Common myeloid progenitor, CD34-positive (primary cell): ENCODE data around the gene NRG3.

Source experiments
- CTCF ChIA-PET: fragments of 350-600 bp; sonication (Branson Sonifier 250); formaldehyde crosslinking; loops from one replicate; lab custom pipeline; 2021; ENCODE audit warnings: antibody characterized with exemption; lab: Charles Lee
- POLR2A ChIA-PET: fragments of 350-600 bp; sonication (Branson Sonifier 250); formaldehyde crosslinking; loops from one replicate; lab custom pipeline; 2021; ENCODE audit warnings: antibody characterized with exemption; lab: Charles Lee
- DNase-seq, 3 donors: peaks; one replicate each; pipeline versions ENCODE4 v3.0.0 to v3.0.0-alpha.2; 2013
- H3K27ac ChIP-seq, 2 experiments: 1 replicate in 1 of 2; 2 replicates in 1 of 2; pipeline ENCODE4 v1.7.0; 2013; ENCODE audit warnings: inconsistent platforms in 2 of 2, low read length in 2 of 2, mild to moderate bottlenecking in 2 of 2, low read depth in 1 of 2, moderate library complexity in 1 of 2; ENCODE audit not compliant: severe bottlenecking in 2 of 2, insufficient read depth in 1 of 2, poor library complexity in 1 of 2
- H3K27me3 ChIP-seq, 5 experiments: replicated peaks in 2 of 5; 1 replicate in 3 of 5; 2 replicates in 2 of 5; pipeline versions ENCODE4 v1.6.1 to v1.7.0; 2013; ENCODE audit warnings: low read length in 4 of 5, mild to moderate bottlenecking in 2 of 5, moderate library complexity in 2 of 5, inconsistent platforms in 1 of 5; ENCODE audit not compliant: insufficient read depth in 5 of 5, control insufficient read depth in 4 of 5
- H3K36me3 ChIP-seq, 4 experiments: 1 replicate in 2 of 4; 2 replicates in 2 of 4; pipeline versions ENCODE4 v1.6.1 to v1.7.0; 2013; ENCODE audit warnings: low read length in 3 of 4, control low read depth in 1 of 4, mild to moderate bottlenecking in 1 of 4; ENCODE audit not compliant: control insufficient read depth in 4 of 4, insufficient read depth in 4 of 4
- H3K4me1 ChIP-seq, 4 experiments: 1 replicate in 3 of 4; 2 replicates in 1 of 4; pipeline versions ENCODE4 v1.6.1 to v1.7.1; 2013; ENCODE audit warnings: low read length in 3 of 4, mild to moderate bottlenecking in 3 of 4, control low read depth in 1 of 4, inconsistent platforms in 1 of 4, moderate library complexity in 1 of 4; ENCODE audit not compliant: control insufficient read depth in 4 of 4, insufficient read depth in 4 of 4; ENCODE audit errors: control extremely low read depth in 1 of 4
- H3K4me3 ChIP-seq, 7 experiments: 1 replicate in 4 of 7; 2 replicates in 3 of 7; pipeline versions ENCODE4 v1.5.1 to v1.7.0; 2013; ENCODE audit warnings: mild to moderate bottlenecking in 7 of 7, low read length in 6 of 7, moderate library complexity in 6 of 7, inconsistent platforms in 2 of 7, low read depth in 2 of 7, control low read depth in 1 of 7; ENCODE audit not compliant: insufficient read depth in 4 of 7, control insufficient read depth in 1 of 7; ENCODE audit errors: extremely low read depth in 1 of 7
- H3K9me3 ChIP-seq, 5 experiments: 1 replicate in 4 of 5; 2 replicates in 1 of 5; pipeline versions ENCODE4 v1.6.1 to v1.7.1; 2013; ENCODE audit warnings: low read length in 4 of 5, mild to moderate bottlenecking in 2 of 5, inconsistent platforms in 1 of 5, low read depth in 1 of 5, moderate library complexity in 1 of 5; ENCODE audit not compliant: control insufficient read depth in 4 of 5, insufficient read depth in 2 of 5; ENCODE audit errors: control extremely low read depth in 1 of 5
- WGBS: methylation state at CpG from one replicate; pipeline ENCODE4 v1.1.5; 2013; ENCODE audit not compliant: insufficient coverage; 5-methylcytosine and 5-hydroxymethylcytosine counted together

The NRG3 gene

GRCh38 chr10:82267960-82268359 is 393.0 kb downstream of the NRG3 start:
- no peaks in the 10 kb centered on the region for H3K4me1 ChIP-seq
- WGBS, result no CpG with 5 or more reads among the region's 2 CpGs
- CTCF ChIA-PET, result no interaction called here
- no peaks in the 10 kb centered on the region for H3K27me3 ChIP-seq
- no peaks in the 10 kb centered on the region for H3K9me3 ChIP-seq
- no peak overlapping the region for H3K27ac ChIP-seq
- no peak for DNase-seq
- POLR2A ChIA-PET, result no interaction called here
- H3K36me3 ChIP-seq, result no peaks in the 10 kb centered on the region
- no peak overlapping the region for H3K4me3 ChIP-seq

GRCh38 chr10:82277591-82277990 is 402.6 kb downstream of the NRG3 start:
- Histone ChIP-seq H3K27me3 (no peaks in the 10 kb centered on the region), H3K36me3 (no peaks in the 10 kb centered on the region), H3K9me3 (no peaks in the 10 kb centered on the region), H3K4me3 (no peak overlapping the region), H3K27ac (no peak overlapping the region), H3K4me1 (no peaks in the 10 kb centered on the region)
- no CpG with 5 or more reads among the region's 1 CpG for WGBS
- ChIA-PET POLR2A (no interaction called here), CTCF (no interaction called here)
- DNase-seq, result no peak

GRCh38 chr10:82278401-82279182 is 403.6 kb downstream of the NRG3 start:
- Histone ChIP-seq H3K27me3 (no peaks in the 10 kb centered on the region), H3K36me3 (no peaks in the 10 kb centered on the region), H3K4me3 (no peak overlapping the region), H3K27ac (no peak overlapping the region), H3K4me1 (no peaks in the 10 kb centered on the region), H3K9me3 (no peaks in the 10 kb centered on the region)
- no peak for DNase-seq
- ChIA-PET POLR2A (no interaction called here), CTCF (no interaction called here)
- 36% methylated on average over 4 of the region's 10 CpGs for WGBS

DNA sequence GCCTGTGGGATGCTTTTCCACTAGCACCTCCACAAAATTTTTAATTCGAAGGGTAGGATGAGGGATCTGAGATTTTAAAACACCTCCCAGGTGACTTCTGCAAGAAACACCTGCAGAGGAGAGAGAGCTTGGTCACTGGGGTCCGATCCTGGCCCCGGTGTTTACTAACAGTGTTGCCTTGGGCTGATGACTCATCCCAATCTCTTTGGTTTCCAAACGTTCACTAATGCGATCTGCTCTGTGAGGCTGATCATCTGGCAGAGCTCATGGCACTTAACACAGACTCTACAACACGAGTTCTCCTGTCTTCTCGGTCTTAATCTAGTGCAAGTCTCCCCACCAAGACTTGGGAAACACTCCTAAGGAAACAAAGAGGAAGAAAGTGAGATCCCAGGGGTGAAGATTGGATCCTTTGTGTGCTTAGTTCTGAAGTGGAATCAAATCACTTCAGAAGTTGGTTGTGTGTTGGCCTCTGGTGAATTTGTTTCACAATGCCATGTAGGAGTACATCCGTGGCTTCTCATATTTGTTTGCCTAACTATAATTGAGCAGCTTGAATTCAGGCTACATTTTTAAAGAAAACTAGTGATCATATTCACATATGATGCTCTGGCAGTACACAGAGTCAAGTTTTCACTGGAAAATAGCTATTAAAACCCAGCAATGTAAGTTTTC is 407.9 kb downstream of the NRG3 start:
- ChIA-PET POLR2A (no interaction called here), CTCF (no interaction called here)
- H3K27me3 ChIP-seq, result no peaks in the 10 kb centered on the region
- no peaks in the 10 kb centered on the region for H3K9me3 ChIP-seq
- H3K36me3 ChIP-seq, result no peaks in the 10 kb centered on the region
- DNase-seq, result no peak
- no peak overlapping the region for H3K27ac ChIP-seq
- 91% methylated on average over 7 of the region's 8 CpGs for WGBS
- no peaks in the 10 kb centered on the region for H3K4me1 ChIP-seq
- H3K4me3 ChIP-seq, result no peak overlapping the region

DNA sequence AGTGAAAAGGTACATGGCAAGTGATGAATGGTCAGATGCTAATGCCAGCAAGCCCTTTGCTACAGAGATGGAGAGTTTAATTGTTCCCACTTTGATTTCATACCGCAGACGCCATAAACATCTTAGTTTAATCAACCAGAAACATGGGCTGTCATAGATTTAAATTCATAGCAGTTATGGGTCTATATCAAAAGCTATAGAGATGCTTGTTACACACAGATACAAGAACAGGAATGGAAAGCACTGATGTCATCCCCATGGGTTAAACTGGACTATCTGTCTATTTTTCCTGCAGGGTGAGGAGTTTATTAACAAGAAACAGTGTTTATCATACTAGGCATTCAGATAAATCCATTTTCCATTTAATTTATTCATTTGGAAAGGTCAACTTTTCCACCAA is 409.2 kb downstream of the NRG3 start:
- no peak overlapping the region for H3K27ac ChIP-seq
- H3K27me3 ChIP-seq, result no peaks in the 10 kb centered on the region
- no CpG with 5 or more reads among the region's 2 CpGs for WGBS
- DNase-seq, result no peak
- H3K36me3 ChIP-seq, result no peaks in the 10 kb centered on the region
- no peaks in the 10 kb centered on the region for H3K4me1 ChIP-seq
- H3K9me3 ChIP-seq, result no peaks in the 10 kb centered on the region
- CTCF ChIA-PET, result no interaction called here
- POLR2A ChIA-PET, result no interaction called here
- no peak overlapping the region for H3K4me3 ChIP-seq

DNA sequence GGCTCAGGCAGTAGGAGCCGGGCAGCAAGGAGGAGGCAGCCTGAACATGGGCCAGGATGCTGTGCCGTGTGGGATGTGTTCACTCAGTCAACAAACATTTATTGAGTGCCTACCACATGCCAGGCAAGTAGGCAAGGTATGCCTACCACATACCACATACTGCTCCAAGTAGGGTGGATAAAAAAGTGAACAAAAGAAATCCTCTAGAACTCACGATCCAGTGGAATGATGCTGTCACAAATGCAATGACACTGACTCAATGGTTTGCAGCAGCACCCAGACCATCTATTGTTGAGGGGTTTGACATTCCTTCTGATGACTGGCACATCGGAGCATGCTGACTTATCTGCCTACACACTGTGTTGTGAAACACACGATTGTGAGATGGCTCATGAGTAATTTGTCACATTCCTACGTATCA is 413.5 kb downstream of the NRG3 start:
- 96% methylated on average over 4 of the region's 6 CpGs for WGBS
- no peaks in the 10 kb centered on the region for H3K4me1 ChIP-seq

GRCh38 chr10:82289945-82290344 is 415.0 kb downstream of the NRG3 start:
- DNase-seq, result no peak
- no peaks in the 10 kb centered on the region for H3K27me3 ChIP-seq
- ChIA-PET CTCF (no interaction called here), POLR2A (no interaction called here)
- WGBS, result no CpG with 5 or more reads among the region's 3 CpGs
- H3K4me1 ChIP-seq, result no peaks in the 10 kb centered on the region
- H3K36me3 ChIP-seq, result no peaks in the 10 kb centered on the region
- no peak overlapping the region for H3K4me3 ChIP-seq
- H3K9me3 ChIP-seq, result no peaks in the 10 kb centered on the region
- H3K27ac ChIP-seq, result no peak overlapping the region

More for the DNA sequence above, 413.5 kb downstream of the NRG3 start:
- ChIA-PET CTCF (no interaction called here), POLR2A (no interaction called here)
- Histone ChIP-seq H3K27ac (no peak overlapping the region), H3K36me3 (no peaks in the 10 kb centered on the region), H3K9me3 (no peaks in the 10 kb centered on the region), H3K4me3 (no peak overlapping the region), H3K27me3 (no peaks in the 10 kb centered on the region)
- DNase-seq, result no peak
